ENCODE measurements around the gene DCST1.

Gene DCST1

DNA sequence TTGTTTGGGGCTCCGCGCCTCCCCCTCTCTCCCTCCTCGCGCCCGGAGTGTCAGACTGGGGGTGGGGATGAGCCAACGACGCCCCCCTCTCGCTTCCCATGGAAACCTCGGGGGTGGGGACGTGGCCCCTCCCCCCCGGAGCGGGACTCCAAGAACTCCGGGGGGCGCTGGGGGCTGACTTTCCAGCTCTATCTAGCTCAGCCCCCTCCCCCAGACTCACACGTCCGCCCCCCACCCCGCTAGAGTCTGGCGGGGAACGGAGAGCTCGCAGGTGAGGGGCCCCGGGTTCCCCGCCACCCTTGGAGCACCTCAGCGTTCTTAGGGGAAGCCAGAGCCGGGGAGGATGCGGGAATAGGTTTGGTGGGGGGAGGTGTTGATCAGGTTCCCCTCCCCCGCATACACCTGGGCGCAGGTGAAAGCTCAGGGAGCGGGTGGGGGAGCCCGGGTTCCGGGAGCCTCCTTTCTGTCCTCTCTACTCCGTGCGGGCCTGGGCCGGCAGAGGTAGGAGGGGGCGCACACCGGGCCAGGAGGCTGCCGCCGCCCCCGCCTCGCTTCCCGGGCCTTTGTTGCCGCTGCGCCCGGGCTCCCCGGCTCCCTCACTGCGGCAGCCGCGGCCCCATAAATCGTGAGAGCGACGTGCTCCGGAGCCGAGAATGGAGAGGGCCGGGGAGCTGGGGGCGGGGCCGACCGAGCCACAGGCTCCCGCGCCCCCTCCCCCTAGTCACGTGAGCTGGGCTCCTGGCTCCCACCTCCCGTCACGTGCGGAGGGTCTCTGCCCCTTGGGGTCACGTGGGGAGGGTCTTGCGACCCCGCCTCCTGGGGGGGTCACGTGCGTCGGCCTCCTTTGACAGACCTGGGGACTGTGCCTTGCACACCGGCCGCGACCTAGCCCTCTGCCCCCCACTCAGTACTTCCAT is 46.9 kb downstream of the DCST1 start:
- peaks cover 8% of the 10 kb centered on the region for H3K9me3 ChIP-seq (ENCODE audit: insufficient read depth, low read depth, low read length)
- DNase-seq: no peak
- no CpG with 5 or more reads among the region's 71 CpGs for WGBS (ENCODE audit: extremely low coverage, insufficient coverage, insufficient read length)
- H3K9ac ChIP-seq (ENCODE audit: low read length): no peak overlapping the region
- no peak overlapping the region for H2BK5ac ChIP-seq (ENCODE audit: low read depth, low read length, poor library complexity)
- no peak overlapping the region for H3K4ac ChIP-seq (ENCODE audit: low read depth, low read length)
- no peak overlapping the region for H3K14ac ChIP-seq (ENCODE audit: low read length)
- H3K27me3 ChIP-seq (ENCODE audit: insufficient read depth, low read length): peaks cover 51% of the 10 kb centered on the region
- no peak overlapping the region for H4K8ac ChIP-seq (ENCODE audit: low read depth, low read length)
- H3K4me1 ChIP-seq (ENCODE audit: control insufficient read depth in 1 of 2, insufficient read depth in 2 of 2, low read length in 2 of 2): peaks cover 23 to 35% of the 10 kb centered on the region in 2 experiments
- H2BK12ac ChIP-seq (ENCODE audit: low read length): no peak overlapping the region
- no peak overlapping the region for H2AFZ ChIP-seq (ENCODE audit: insufficient read depth, low read length, poor library complexity)
- H3K4me3 ChIP-seq (ENCODE audit: low read depth, low read length): no peak overlapping the region
- H4K91ac ChIP-seq (ENCODE audit: low read depth, low read length): no peak overlapping the region
- H3K79me1 ChIP-seq (ENCODE audit: low read length): peaks cover 4% of the 10 kb centered on the region
- no peaks in the 10 kb centered on the region for H3K36me3 ChIP-seq (ENCODE audit: control insufficient read depth in 1 of 2, insufficient read depth in 2 of 2, low read length in 2 of 2)
- no peaks in the 10 kb centered on the region for H3K79me2 ChIP-seq (ENCODE audit: control insufficient read depth, insufficient read depth, low read length, poor library complexity)
- peak overlapping the region; percentile 15 for H3K23ac ChIP-seq (ENCODE audit: low read length)
- H2AK5ac ChIP-seq (ENCODE audit: low read length): no peak overlapping the region
- H3K4me2 ChIP-seq (ENCODE audit: low read length): peak overlapping the region; percentile 79
- H3K18ac ChIP-seq (ENCODE audit: low read length): no peak overlapping the region
- no peak overlapping the region for H2BK120ac ChIP-seq (ENCODE audit: insufficient read depth, low read length, poor library complexity)
- H3K27ac ChIP-seq (ENCODE audit: low read depth, low read length): no peak overlapping the region
- H4K12ac ChIP-seq (ENCODE audit: low read depth, low read length): no peak overlapping the region

DNA sequence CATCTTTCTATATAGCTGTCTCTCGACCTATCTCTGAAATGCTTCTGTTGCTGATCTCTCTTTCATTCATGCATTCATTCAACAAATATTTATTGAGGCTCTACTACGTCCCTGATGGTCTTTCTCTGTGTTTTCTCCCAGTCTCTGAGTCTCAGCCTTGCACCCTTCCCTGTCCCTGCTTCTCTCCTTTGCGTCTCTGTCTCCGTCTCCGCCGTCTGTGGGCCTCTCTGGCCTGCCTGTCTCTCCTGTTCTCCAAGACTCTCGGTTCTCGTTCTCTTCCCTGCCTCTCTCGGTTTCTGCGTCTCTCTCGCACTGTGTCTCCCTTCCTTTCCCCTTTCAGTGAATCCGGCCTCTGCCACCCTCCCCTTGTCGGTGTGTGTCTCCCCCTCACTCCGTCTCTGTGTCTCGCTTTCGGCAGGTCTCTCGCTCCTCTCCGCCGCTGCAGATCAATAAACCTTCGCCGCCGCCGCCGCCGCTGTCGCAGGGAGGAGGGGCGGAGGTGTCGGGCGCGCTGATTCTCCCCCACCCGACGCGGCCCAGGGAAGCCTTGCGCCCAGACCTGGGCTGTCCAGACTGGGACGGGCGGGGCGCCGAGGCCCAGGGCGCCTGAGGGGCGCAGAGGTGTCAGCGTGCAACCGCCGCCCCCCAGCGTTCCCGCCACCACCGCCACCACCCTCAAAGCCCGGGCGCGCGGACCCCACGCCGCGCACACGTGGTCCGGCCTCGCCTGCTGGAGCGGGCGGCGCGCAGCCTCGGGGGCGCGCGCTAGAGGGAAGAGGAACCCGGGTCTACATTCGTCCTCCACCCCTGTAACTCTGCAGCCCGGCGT is 48.1 kb downstream of the DCST1 start:
- Histone ChIP-seq H3K4me1 (ENCODE audit: control insufficient read depth in 1 of 2, insufficient read depth in 2 of 2, low read length in 2 of 2) (peaks cover 29 to 41% of the 10 kb centered on the region in 2 experiments), H3K4me3 (ENCODE audit: low read depth, low read length) (no peak overlapping the region), H4K12ac (ENCODE audit: low read depth, low read length) (no peak overlapping the region), H3K9ac (ENCODE audit: low read length) (no peak overlapping the region), H3K27ac (ENCODE audit: low read depth, low read length) (no peak overlapping the region), H2AK5ac (ENCODE audit: low read length) (no peak overlapping the region), H2AFZ (ENCODE audit: insufficient read depth, low read length, poor library complexity) (no peak overlapping the region), H3K18ac (ENCODE audit: low read length) (no peak overlapping the region), H3K14ac (ENCODE audit: low read length) (no peak overlapping the region), H3K9me3 (ENCODE audit: insufficient read depth, low read depth, low read length) (peaks cover 8% of the 10 kb centered on the region), H2BK120ac (ENCODE audit: insufficient read depth, low read length, poor library complexity) (no peak overlapping the region), H3K4ac (ENCODE audit: low read depth, low read length) (no peak overlapping the region), H3K79me1 (ENCODE audit: low read length) (peaks cover 5% of the 10 kb centered on the region), H2BK5ac (ENCODE audit: low read depth, low read length, poor library complexity) (no peak overlapping the region), H3K4me2 (ENCODE audit: low read length) (peak overlapping the region; percentile 79), H3K79me2 (ENCODE audit: control insufficient read depth, insufficient read depth, low read length, poor library complexity) (no peaks in the 10 kb centered on the region), H4K91ac (ENCODE audit: low read depth, low read length) (no peak overlapping the region), H2BK12ac (ENCODE audit: low read length) (no peak overlapping the region), H3K23ac (ENCODE audit: low read length) (no peak overlapping the region), H3K36me3 (ENCODE audit: control insufficient read depth in 1 of 2, insufficient read depth in 2 of 2, low read length in 2 of 2) (no peaks in the 10 kb centered on the region), H3K27me3 (ENCODE audit: insufficient read depth, low read length) (peaks cover 51% of the 10 kb centered on the region), H4K8ac (ENCODE audit: low read depth, low read length) (no peak overlapping the region)
- WGBS (ENCODE audit: extremely low coverage, insufficient coverage, insufficient read length): no CpG with 5 or more reads among the region's 68 CpGs
- no peak for DNase-seq

DNA sequence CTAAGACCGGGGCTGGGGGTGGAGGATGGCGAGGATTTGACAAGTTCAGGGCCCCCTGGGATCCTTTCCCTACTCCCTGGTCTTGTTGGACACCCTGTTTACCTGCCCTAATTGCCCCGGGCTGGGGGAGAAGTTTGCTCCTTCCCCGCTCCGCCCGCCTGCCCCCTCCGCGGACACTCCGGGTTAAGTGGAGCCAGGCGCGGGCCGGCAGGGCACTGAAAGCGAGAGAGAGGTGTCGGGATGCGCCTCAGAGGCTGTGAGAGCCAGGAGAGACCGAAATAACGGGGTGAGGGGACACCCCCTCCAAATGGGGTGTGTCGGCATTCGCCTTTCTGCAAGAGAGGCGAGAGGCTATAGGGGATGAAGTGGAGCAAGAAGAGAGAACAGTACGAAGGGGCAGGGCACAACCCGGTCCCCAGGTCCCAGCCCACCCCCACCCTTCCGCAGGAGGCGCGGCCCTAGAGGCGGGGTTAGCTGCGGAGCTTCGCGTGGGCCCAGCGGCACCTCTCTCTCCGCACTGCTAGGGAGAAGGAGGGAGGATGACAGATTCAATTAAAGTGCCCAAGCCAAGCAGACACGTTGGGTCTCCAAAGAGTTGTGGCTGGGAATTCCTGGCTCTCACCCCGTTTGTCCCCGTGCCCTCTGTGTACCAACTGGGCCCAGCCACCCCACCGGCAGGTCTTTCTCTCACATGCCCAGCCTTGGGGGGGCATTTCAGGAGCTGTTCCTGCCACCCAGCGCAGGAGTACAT is 48.9 kb downstream of the DCST1 start:
- Histone ChIP-seq H2BK120ac (ENCODE audit: insufficient read depth, low read length, poor library complexity) (no peak overlapping the region), H3K9ac (ENCODE audit: low read length) (no peak overlapping the region), H3K4ac (ENCODE audit: low read depth, low read length) (no peak overlapping the region), H3K14ac (ENCODE audit: low read length) (no peak overlapping the region), H3K4me2 (ENCODE audit: low read length) (peak overlapping the region; percentile 33), H2BK5ac (ENCODE audit: low read depth, low read length, poor library complexity) (no peak overlapping the region), H4K8ac (ENCODE audit: low read depth, low read length) (no peak overlapping the region), H3K18ac (ENCODE audit: low read length) (no peak overlapping the region), H3K27ac (ENCODE audit: low read depth, low read length) (no peak overlapping the region), H2AFZ (ENCODE audit: insufficient read depth, low read length, poor library complexity) (no peak overlapping the region), H2AK5ac (ENCODE audit: low read length) (no peak overlapping the region), H3K27me3 (ENCODE audit: insufficient read depth, low read length) (peaks cover 51% of the 10 kb centered on the region), H3K23ac (ENCODE audit: low read length) (no peak overlapping the region), H2BK12ac (ENCODE audit: low read length) (no peak overlapping the region), H4K91ac (ENCODE audit: low read depth, low read length) (no peak overlapping the region), H3K4me3 (ENCODE audit: low read depth, low read length) (no peak overlapping the region), H3K9me3 (ENCODE audit: insufficient read depth, low read depth, low read length) (peaks cover 8% of the 10 kb centered on the region), H4K12ac (ENCODE audit: low read depth, low read length) (no peak overlapping the region), H3K4me1 (ENCODE audit: control insufficient read depth in 1 of 2, insufficient read depth in 2 of 2, low read length in 2 of 2) (peaks cover 29 to 41% of the 10 kb centered on the region in 2 experiments), H3K79me2 (ENCODE audit: control insufficient read depth, insufficient read depth, low read length, poor library complexity) (no peaks in the 10 kb centered on the region), H3K79me1 (ENCODE audit: low read length) (peaks cover 5% of the 10 kb centered on the region), H3K36me3 (ENCODE audit: control insufficient read depth in 1 of 2, insufficient read depth in 2 of 2, low read length in 2 of 2) (no peaks in the 10 kb centered on the region)
- WGBS (ENCODE audit: extremely low coverage, insufficient coverage, insufficient read length): no CpG with 5 or more reads among the region's 36 CpGs
- DNase-seq: no peak

- H2AK5ac ChIP-seq (ENCODE audit: low read length): no peak overlapping the region
- H3K9me3 ChIP-seq (ENCODE audit: insufficient read depth, low read depth, low read length): peaks cover 8% of the 10 kb centered on the region
- no peak overlapping the region for H3K18ac ChIP-seq (ENCODE audit: low read length)
- no peak overlapping the region for H3K4ac ChIP-seq (ENCODE audit: low read depth, low read length)
- H3K36me3 ChIP-seq (ENCODE audit: control insufficient read depth in 1 of 2, insufficient read depth in 2 of 2, low read length in 2 of 2): no peaks in the 10 kb centered on the region
- no peak overlapping the region for H3K4me3 ChIP-seq (ENCODE audit: low read depth, low read length)
- H3K14ac ChIP-seq (ENCODE audit: low read length): no peak overlapping the region
- WGBS (ENCODE audit: extremely low coverage, insufficient coverage, insufficient read length): no CpG with 5 or more reads among the region's 6 CpGs
- peaks cover 29 to 41% of the 10 kb centered on the region in 2 experiments for H3K4me1 ChIP-seq (ENCODE audit: control insufficient read depth in 1 of 2, insufficient read depth in 2 of 2, low read length in 2 of 2)
- no peak for DNase-seq
- no peak overlapping the region for H2AFZ ChIP-seq (ENCODE audit: insufficient read depth, low read length, poor library complexity)
- no peak overlapping the region for H4K8ac ChIP-seq (ENCODE audit: low read depth, low read length)
- H4K91ac ChIP-seq (ENCODE audit: low read depth, low read length): no peak overlapping the region
- H3K79me2 ChIP-seq (ENCODE audit: control insufficient read depth, insufficient read depth, low read length, poor library complexity): no peaks in the 10 kb centered on the region
- H2BK12ac ChIP-seq (ENCODE audit: low read length): no peak overlapping the region
- H3K4me2 ChIP-seq (ENCODE audit: low read length): no peak overlapping the region
- no peak overlapping the region for H4K12ac ChIP-seq (ENCODE audit: low read depth, low read length)
- H3K79me1 ChIP-seq (ENCODE audit: low read length): peaks cover 5% of the 10 kb centered on the region
- no peak overlapping the region for H2BK120ac ChIP-seq (ENCODE audit: insufficient read depth, low read length, poor library complexity)
- H3K27me3 ChIP-seq (ENCODE audit: insufficient read depth, low read length): peaks cover 51% of the 10 kb centered on the region
- H3K23ac ChIP-seq (ENCODE audit: low read length): no peak overlapping the region
- no peak overlapping the region for H2BK5ac ChIP-seq (ENCODE audit: low read depth, low read length, poor library complexity)
- no peak overlapping the region for H3K9ac ChIP-seq (ENCODE audit: low read length)
- no peak overlapping the region for H3K27ac ChIP-seq (ENCODE audit: low read depth, low read length)
Measured at GRCh38 chr1:155083052-155083541, 49.5 kb downstream of the DCST1 start.
